ENCODE data around the gene ELMO1.

ELMO1 gene

DNA sequence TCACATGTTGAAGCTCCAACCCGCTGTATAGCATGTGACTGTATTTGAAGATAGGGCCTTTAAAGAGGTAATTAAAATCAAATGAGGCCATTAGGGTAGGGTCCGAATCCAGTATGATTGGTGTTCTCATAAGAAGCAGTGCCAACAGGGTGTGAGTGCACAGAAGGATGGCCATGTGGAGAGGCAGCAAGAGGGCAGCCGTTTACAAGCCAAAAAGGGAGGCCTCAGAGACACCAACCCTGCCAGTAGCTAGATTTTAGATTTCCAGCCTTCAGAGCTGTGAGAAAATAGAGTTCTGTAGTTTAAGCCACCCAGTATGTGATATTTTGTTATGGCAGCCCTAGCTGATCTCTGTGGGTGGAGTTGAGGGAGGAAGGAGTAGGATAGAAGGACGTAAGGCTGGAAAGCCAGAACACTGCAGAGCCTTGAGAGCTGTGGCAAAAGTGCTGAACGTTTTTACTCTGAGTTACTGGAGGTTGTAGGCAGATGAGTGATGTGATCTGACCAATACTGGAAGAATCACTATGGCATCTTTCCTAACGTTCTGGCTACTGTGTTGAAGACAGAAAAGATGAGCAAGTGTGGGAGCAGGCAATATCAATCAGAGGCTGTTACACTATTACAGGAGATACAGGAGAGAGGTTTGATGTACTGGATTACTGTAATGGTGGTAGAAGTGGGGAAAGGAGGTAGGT is 334.9 kb downstream of the ELMO1 start:
- DNase-seq, result peak; percentile 73

DNA sequence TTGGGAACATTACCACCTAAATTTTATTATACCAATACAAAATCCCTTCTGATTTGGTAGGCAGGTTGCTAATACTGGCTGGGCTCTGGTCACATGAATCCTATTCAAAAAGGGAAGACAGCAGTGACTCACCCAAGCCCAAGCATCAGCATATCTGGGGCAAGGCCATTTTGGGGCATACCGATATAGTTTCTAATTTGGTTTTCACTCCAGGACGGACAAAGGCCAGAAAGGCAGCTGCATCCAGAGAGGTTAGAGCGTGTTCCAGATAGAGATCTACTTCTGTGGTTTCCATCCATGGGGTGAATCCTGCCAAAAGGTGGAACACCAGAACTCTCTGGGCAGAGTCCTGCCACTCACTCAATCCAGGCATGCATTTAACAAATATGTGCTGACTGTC is 335.8 kb downstream of the ELMO1 start:
- DNase-seq, result no peak

DNA sequence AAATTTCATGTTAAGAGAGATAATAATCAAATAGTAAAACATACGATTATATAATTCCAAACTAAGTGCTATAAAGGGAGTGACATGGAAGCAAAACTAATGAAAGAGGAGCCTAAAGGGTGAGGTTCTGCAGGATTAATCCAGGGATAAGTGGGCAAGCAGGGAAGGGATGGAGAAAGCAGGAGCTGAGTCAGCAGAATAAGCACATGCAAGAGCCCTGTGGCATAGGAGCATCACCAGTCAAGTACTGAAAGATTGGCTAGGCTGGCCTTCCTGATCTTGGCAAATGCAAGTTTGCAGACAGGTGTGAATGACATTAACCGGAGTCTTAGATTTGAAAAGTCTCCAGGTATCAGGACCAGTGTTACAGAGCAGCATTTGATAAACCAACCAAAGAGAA is 336.4 kb downstream of the ELMO1 start:
- no peak for DNase-seq

GRCh38 chr7:37111459-37111858 is 337.2 kb downstream of the ELMO1 start:
- DNase-seq, result no peak

DNA sequence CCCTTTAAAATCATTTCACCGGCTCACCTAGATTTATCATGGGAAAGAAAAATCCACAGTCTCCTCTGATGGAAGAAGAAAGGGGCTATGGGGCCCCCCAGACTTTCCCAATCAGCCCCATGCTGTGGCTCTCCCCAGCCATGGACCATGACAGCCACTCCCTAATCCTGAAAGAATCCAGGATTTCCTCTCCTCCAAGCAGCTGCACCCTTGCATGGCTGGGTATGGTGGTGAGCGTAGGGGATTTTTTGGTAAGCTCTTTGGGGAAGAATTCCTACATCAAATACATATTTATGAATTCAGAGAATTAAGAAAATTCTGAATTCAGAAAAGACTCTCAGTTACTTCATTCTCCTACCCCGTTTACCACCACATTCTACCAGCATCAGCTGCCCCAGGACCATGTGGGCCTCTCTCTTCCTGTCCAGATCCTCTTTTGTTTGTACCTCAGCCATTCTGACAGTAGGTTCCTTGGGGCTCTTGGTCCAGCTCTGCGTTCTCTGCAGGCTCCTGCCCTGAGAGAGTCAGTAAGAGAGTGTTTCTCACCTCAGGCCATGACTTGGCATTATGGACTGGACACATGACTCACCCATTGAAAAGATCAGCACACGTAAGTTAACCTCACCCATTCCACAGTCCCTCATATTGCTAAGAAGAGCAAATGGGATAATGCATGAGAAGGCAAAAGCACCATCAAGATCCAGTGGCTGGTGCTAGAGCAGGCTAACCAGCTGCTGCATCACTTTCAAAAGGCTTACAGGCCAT is 337.8 kb downstream of the ELMO1 start:
- no peak for DNase-seq

DNA sequence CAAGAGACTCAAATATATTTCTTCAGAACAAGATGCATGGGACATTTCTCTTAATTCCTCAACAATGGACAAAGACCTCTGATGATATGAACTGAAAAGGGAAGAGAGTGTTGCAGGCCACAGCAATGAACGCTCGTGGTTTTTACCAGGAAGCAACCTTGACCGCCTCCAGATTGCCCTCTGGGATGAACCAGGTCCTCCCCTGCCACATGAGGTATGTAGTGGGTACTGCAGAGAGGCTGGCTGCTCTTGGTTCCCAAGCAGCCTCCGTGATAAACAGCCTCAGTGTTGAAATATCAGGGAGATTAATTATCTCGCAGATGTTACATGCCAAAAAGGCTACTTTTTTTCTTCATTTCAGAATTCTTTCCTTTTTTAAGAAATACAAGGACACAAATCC is 338.8 kb downstream of the ELMO1 start:
- no peak for DNase-seq

DNA sequence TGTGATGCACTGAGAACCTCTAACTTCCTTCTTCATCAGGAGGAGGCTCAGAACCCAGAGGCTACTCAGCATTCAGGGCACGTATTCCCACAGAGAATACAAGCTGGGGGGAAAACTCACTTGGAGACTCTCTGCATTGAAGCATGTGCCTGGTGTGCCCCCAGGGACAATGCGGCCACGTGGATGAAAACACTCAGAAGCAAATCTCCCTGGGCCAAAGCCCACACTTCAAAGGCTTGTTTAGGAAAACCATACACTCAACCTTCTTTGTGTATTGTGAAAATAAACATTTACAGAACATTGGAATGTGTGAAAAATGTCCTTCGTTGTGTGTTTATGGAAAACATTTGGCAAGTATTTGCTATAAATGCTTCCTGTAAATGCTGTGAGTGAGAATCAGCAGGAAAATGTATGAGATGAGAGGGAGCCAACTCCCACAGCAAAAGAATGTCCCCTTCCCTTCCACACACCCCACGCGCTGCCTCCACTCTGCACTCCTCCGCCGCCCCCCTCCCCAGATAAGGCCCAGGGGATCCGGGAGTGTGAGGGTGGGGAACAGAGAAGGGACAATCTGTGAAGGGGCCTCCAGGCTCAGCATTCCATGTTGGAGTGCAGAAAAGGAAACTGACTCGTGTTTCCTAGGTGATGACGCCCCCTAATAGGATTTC is 339.5 kb downstream of the ELMO1 start:
- DNase-seq, result peak; percentile 70

GRCh38 chr7:37108615-37109014 is 340.0 kb downstream of the ELMO1 start:
- DNase-seq, result no peak

DNA sequence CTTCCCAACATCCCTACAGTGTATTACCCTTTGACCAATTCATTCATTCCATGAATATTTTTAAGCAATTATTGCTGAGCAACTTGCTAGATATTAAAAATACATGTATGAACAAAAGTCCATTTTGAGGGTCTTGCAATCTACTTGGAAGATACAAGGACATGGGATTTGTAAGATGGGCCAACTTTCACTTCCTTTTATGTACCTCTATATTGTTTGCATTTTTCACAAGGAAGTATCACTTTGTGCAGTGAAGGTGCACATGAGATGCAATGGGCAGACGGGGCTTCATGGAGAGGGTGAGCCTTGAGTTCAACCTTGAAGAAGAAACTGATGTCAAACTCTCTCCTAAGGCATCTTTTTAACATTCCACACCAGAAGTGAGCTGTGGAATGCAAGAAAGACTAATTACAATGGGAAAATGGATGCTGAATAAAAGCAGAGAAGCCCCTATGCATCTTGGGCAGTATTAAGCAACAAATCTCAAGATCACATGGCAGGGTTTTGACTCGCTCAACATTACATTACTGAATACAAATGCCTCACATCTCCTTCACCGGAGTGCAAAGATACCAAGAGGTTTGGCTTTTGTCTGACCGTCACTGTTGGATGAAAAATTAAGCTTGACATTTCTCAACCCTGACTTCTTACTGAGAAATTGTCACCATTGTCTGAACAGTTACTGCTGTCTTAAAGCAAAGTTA is 341.5 kb downstream of the ELMO1 start:
- no peak for DNase-seq

GRCh38 chr7:37105762-37106161 is 342.9 kb downstream of the ELMO1 start:
- DNase-seq, result no peak

DNA sequence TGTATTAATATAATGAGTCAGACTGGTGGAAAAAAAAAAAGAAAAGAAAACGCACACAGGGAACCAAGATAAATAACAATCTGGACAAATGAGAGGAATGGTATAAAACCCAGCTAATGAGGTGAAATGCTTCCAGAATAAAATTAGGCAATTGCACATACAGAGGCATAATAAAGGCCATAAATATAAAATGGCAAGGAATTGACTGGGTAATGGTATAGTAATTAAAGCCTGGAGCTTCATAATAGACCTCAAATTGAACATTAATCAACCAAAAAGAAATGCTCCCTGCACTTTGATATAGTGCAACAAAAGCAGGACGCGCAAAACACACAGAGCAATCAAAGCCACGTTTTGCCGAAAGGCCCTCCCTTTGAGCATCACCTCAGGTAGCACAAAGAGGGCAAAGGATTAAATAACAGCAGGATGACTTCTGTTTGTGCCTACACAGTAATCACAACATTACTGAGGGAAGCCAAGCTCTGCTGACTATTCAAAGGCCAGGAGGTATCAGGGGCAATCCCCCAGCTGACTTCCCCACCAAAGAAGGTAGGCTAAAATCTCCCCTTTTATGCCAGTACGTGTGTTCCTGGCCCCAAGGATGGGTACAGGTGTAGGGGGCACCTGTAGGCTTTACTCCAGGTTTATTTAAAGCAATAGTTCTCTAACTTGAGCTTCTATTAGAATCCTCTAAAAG is 343.7 kb downstream of the ELMO1 start:
- DNase-seq, result no peak

DNA sequence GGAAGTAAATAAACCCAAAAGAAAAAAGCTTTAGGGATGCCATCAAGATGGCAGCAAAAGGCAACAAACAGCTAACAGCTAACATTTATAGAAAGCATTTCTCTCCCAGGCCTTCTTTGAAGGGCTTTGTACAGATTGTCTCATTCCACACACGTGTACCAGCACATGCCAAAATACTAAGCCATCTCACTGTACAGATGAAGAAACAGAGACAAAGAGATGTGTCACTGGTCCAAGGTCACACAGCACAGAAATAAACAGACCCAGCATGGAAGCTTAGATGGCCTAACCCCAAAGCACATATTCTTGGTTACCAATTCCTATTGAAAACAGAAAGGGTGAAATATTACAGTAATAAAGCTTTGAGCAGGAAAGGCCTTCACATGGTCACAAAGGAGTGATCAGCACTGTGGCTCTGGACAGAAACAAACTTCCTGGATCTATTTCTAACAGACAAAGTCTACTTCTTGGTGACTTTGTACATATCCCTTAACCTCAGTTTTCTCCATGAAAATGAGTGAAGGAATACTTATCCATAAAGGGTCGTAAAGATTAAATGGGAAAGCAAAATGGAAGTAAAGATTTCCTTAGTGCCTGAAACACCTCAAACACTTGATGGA is 346.0 kb downstream of the ELMO1 start:
- DNase-seq, result no peak

DNA sequence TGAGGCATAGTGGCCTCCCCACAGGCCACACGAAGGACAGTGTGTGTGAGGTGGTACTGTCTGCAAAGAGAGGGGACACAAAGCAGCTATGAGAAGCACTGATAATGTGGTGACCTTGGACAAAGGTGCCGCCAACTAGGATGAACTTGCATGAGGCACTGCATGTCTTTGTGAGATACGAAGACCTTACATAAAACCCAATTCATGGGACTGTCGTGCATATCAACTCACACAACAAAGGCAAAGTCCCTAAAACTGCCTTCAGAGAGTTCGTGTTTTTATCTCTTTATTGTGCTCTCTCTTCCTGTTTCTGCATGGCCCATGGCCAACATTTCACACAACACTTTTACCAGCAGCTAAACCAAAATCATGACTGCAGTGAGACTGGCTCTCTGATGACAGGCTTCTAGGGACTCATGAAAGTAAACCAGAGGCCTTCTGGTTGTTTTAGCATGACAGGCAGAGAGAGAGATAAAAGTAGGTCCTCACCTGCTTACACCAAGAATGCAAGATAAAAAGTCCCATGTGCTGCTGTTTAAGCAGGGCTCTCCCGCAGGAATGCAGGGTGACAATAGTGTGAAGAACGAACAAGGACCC is 347.8 kb downstream of the ELMO1 start:
- DNase-seq, result no peak

GRCh38 chr7:37098762-37099161 is 349.9 kb downstream of the ELMO1 start:
- no peak for DNase-seq

DNA sequence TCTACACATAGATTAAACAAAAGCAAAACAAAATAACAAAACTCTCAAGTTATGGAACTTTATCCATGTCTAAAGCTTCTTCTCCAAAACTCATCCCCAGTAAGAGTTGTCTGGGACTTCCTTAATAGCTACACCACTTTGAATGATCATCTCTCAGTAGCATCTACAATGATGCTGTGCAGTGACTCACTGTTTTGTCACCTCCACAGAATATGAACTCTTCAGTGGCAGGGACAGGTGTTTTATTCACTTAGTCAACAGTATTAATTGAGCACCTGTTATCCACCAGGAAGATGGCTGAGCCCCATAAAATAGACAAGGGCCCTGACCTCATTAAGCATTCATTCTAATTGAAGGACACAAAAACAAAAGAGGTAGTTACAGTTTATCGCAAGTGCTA is 350.7 kb downstream of the ELMO1 start:
- DNase-seq, result no peak

DNA sequence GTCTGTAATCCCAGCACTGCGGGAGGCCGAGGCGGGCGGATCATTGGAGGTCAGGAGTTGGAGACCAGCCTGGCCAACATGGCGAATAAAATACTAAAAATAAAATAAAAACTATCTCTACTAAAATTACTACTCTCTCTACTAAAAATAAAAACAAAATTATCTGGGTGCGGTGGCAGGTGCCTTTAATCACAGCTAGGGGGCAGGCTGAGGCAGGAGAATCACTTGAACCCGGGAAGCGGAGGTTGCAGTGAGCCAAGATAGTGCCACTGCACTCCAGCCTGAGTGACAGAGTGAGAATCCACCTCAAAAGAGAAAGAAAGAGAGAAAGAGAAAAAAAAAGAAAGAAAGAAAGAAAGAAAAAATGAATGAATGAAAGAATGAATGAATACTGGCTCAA is 351.4 kb downstream of the ELMO1 start:
- DNase-seq, result no peak

GRCh38 chr7:37096341-37096740 is 352.3 kb downstream of the ELMO1 start:
- DNase-seq, result no peak

- DNase-seq, result no peak
Observed at GRCh38 chr7:37095122-37095521, 353.5 kb downstream of the ELMO1 start.

GRCh38 chr7:37093257-37093656 is 355.4 kb downstream of the ELMO1 start:
- no peak for DNase-seq

- DNase-seq, result no peak
Observed at GRCh38 chr7:37092548-37092947, 356.1 kb downstream of the ELMO1 start.

DNA sequence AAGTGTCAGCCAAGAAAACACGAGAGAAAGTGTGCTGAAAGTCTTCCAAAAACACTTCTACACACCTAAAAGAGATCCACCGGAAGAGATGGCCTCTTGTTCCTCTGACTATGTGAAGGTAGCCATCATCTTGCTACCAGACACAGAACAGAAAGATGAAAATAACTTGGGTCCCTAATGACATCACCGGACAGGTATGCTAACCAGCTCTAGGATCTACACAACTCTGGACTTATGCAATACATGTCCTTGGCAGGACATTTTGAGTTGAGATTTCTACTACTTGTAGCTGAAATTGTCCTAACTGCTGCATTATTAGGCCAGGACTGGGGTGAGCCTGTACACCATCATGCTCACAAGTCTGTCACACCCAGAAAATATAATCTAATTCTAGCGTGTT is 358.7 kb downstream of the ELMO1 start:
- DNase-seq, result peak; percentile 18

DNA sequence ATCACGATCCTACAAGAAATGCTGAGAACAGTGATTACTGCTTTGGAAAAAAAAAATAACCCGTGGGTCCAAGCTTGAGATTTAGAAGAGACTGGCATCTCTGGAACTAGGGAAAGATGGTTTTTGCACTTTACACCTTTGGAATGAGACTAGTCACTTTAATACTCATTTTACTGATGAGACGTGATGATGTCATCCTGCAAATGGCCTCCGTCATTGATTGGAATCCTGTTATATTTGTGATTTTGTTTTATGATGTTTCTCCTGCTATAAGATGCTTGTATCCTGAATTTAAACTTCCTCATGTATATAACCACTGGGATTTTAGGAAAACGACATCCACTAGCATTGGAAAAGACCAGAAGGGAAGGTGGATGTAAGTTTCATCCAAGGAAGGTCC is 363.1 kb downstream of the ELMO1 start:
- no peak for DNase-seq

Data from fibroblast of skin of scalp (primary cell).